Keratinocyte (primary cell): Measurements from ENCODE around the gene P4HB. TPM values are rescaled to one million over a fixed set of nuclear protein-coding genes. Genes with fewer than 3 reads are reported as not detected.

ENCODE experiments used
- DNase-seq: peaks from one replicate; pipeline ENCODE4 v3.0.0-alpha.2; 2011; ENCODE audit warnings: low read depth, missing footprints, low spot score
- FAIRE-seq: peaks from 2 replicates; lab custom pipeline; 2011; peaks lifted over from hg19 to GRCh38; lab: Jason Lieb, UNC
- H2AFZ ChIP-seq: 2 replicates; pipeline ENCODE4 v1.6.0; 2012; ENCODE audit warnings: low read length, control low read depth, inconsistent platforms; ENCODE audit not compliant: control insufficient read depth
- H3K27ac ChIP-seq: 2 replicates; pipeline ENCODE4 v1.5.1; 2011; ENCODE audit warnings: low read length; ENCODE audit not compliant: control insufficient read depth, insufficient read depth
- H3K27me3 ChIP-seq: 3 replicates; pipeline ENCODE4 v1.6.0; 2011; ENCODE audit warnings: low read length; ENCODE audit not compliant: control insufficient read depth, insufficient read depth; ENCODE audit errors: extremely low read depth
- H3K36me3 ChIP-seq, 2 experiments: 2 replicates in 1 of 2; 3 replicates in 1 of 2; pipeline ENCODE4 v1.5.1; 2011; ENCODE audit warnings: low read length in 2 of 2, mild to moderate bottlenecking in 1 of 2; ENCODE audit not compliant: control insufficient read depth in 2 of 2, insufficient read depth in 2 of 2; ENCODE audit errors: extremely low read depth in 1 of 2
- H3K4me1 ChIP-seq: 3 replicates; pipeline ENCODE4 v1.5.1; 2011; ENCODE audit warnings: low read length; ENCODE audit not compliant: control insufficient read depth, insufficient read depth; ENCODE audit errors: extremely low read depth
- H3K4me2 ChIP-seq: 3 replicates; pipeline ENCODE4 v1.6.0; 2011; ENCODE audit warnings: low read depth, low read length; ENCODE audit not compliant: control insufficient read depth, insufficient read depth; ENCODE audit errors: extremely low read depth
- H3K4me3 ChIP-seq, 3 experiments: fragments of 200-600 bp in 1 of 3; sonication (generic) in 1 of 3; 2 replicates in 2 of 3; 3 replicates in 1 of 3; pipeline ENCODE4 v1.5.1; 2011 to 2016; ENCODE audit warnings: low read length in 3 of 3, mild to moderate bottlenecking in 3 of 3, control low read depth in 2 of 3, inconsistent platforms in 1 of 3, low read depth in 1 of 3, mixed read lengths in 1 of 3, mixed run types in 1 of 3, moderate library complexity in 1 of 3; ENCODE audit not compliant: control insufficient read depth in 2 of 3, insufficient read depth in 2 of 3; ENCODE audit errors: extremely low read depth in 1 of 3
- H3K79me2 ChIP-seq: 2 replicates; pipeline ENCODE4 v1.6.0; 2012; ENCODE audit warnings: low read length; ENCODE audit not compliant: control insufficient read depth, insufficient read depth
- H3K9ac ChIP-seq: 3 replicates; pipeline ENCODE4 v1.6.0; 2011; ENCODE audit warnings: low read length; ENCODE audit not compliant: control insufficient read depth, insufficient read depth; ENCODE audit errors: extremely low read depth
- H3K9me1 ChIP-seq: 3 replicates; pipeline ENCODE4 v1.6.0; 2011; ENCODE audit warnings: low read length; ENCODE audit not compliant: control insufficient read depth, insufficient read depth; ENCODE audit errors: extremely low read depth
- H3K9me3 ChIP-seq: 2 replicates; pipeline ENCODE4 v1.5.1; 2012; ENCODE audit warnings: low read depth, low read length; ENCODE audit not compliant: control insufficient read depth
- H4K20me1 ChIP-seq: 3 replicates; pipeline ENCODE4 v1.6.0; 2011; ENCODE audit warnings: low read length; ENCODE audit not compliant: control insufficient read depth, insufficient read depth; ENCODE audit errors: extremely low read depth
- CTCF ChIP-seq, 3 experiments: IDR thresholded peaks in 1 of 3; conservative IDR thresholded peaks in 1 of 3; optimal IDR thresholded peaks in 1 of 3; 2 replicates in 2 of 3; 3 replicates in 1 of 3; pipeline versions ENCODE3 to v1.5.1; 2011; ENCODE audit warnings: low read length in 3 of 3, mild to moderate bottlenecking in 3 of 3, moderate library complexity in 2 of 3, control low read depth in 1 of 3, inconsistent platforms in 1 of 3; ENCODE audit not compliant: insufficient read depth in 2 of 3; ENCODE audit errors: extremely low read depth in 1 of 3
- EZH2 ChIP-seq: IDR thresholded peaks from one replicate; pipeline ENCODE4 v1.6.1; 2012; ENCODE audit warnings: inconsistent platforms, mild to moderate bottlenecking, low read length, moderate library complexity
- dilution Hi-C: fragments of 300-500 bp; cut with MboI; formaldehyde crosslinking; loops from one replicate; pipeline ENCODE4 v1.7.0; 2020; ENCODE audit warnings: low sequenced_read_pairs; ENCODE audit not compliant: extremely low pct_ligation_motif_present
- polyA plus RNA-seq, 5 experiments: library from polyadenylated mRNA; depleted of rRNA in 3 of 5; stranded (reverse) in 3 of 5; stranded (forward) in 1 of 5; unstranded in 1 of 5; fragments of >200 nt; gene quantifications; 1 replicate in 1 of 5; 2 replicates in 3 of 5; 3 replicates in 1 of 5; pipeline versions ENCODE4 v1.2.1 to v1.2.3, GENCODE V29; 2011 to 2012; ENCODE audit warnings: missing spikeins in 2 of 5, low read depth in 1 of 5, low replicate concordance in 1 of 5

Gene P4HB
- polyA plus RNA-seq, 1 donor (not counting 4 experiments of a cell fraction or from before 2014, with no cell fraction given): 149 TPM

- Histone ChIP-seq H3K9ac (no peak overlapping the region), H3K9me1 (no peaks in the 10 kb centered on the region), H3K36me3 (no peaks in the 10 kb centered on the region), H3K9me3 (no peaks in the 10 kb centered on the region), H3K4me2 (no peak overlapping the region), H4K20me1 (no peaks in the 10 kb centered on the region), H3K79me2 (peaks cover under 1% of the 10 kb centered on the region), H3K27ac (no peak overlapping the region), H2AFZ (no peak overlapping the region), H3K4me3 (no peak overlapping the region), H3K27me3 (no peaks in the 10 kb centered on the region), H3K4me1 (peaks cover 18% of the 10 kb centered on the region)
- DNase-seq: no peak
- no peak for FAIRE-seq
- dilution Hi-C loops: no loop called here
- TF ChIP-seq CTCF (optimal IDR thresholded peaks at IDR 0.05 in 1 of 3, IDR thresholded peaks at IDR 0.05 in 1 of 3, conservative IDR thresholded peaks at IDR 0.05 in 1 of 3; ENCODE audit: extremely low read depth in 1 of 3, insufficient read depth in 2 of 3, low read length in 3 of 3): no peak
- no peak for TF ChIP-seq EZH2
Observed at GRCh38 chr17:81828656-81829055, 31.7 kb downstream of the P4HB start.

GRCh38 chr17:81825841-81826466 lies 34.4 kb downstream of the P4HB start:
- DNase-seq (no peak), FAIRE-seq (no peak)
- Histone ChIP-seq H3K4me2 (no peak overlapping the region), H4K20me1 (no peaks in the 10 kb centered on the region), H3K27ac (no peak overlapping the region), H3K36me3 (peaks cover 0 to 1% of the 10 kb centered on the region in 2 experiments), H3K9me3 (no peaks in the 10 kb centered on the region), H3K79me2 (no peaks in the 10 kb centered on the region), H3K9me1 (no peaks in the 10 kb centered on the region), H3K4me3 (no peak overlapping the region), H3K4me1 (peaks cover 20% of the 10 kb centered on the region), H3K27me3 (no peaks in the 10 kb centered on the region), H3K9ac (no peak overlapping the region), H2AFZ (no peak overlapping the region)
- no peak for TF ChIP-seq CTCF (optimal IDR thresholded peaks at IDR 0.05 in 1 of 3, IDR thresholded peaks at IDR 0.05 in 1 of 3, conservative IDR thresholded peaks at IDR 0.05 in 1 of 3; ENCODE audit: extremely low read depth in 1 of 3, insufficient read depth in 2 of 3, low read length in 3 of 3)
- dilution Hi-C loops: no loop called here
